ENCODE results near the gene NCOR2. TPM values are rescaled to one million over a fixed set of nuclear protein-coding genes. Genes with fewer than 3 reads are reported as not detected.

Gene NCOR2
- total and polyA plus RNA-seq, 2 of the 8 experiments (the other 6 are each of a cell fraction or from before 2014, with no cell fraction given): 14.8 to 275 TPM

GRCh38 chr12:124592481-124593160, 25.2 kb upstream of the NCOR2 start:
- no peak overlapping the region for H2BK20ac ChIP-seq (ENCODE audit: low read length)
- no peak overlapping the region for H3K4me2 ChIP-seq (ENCODE audit: insufficient read depth in 1 of 2, low read depth in 2 of 2, low read length in 2 of 2)
- no peak overlapping the region for H3K4me3 ChIP-seq (ENCODE audit: extremely low read depth in 1 of 4, insufficient read depth in 2 of 4, low read depth in 3 of 4, low read length in 4 of 4)
- FAIRE-seq (no peak), DNase-seq (ENCODE audit: low read depth in 1 of 2, low spot score in 2 of 2) (no peak)
- H2BK12ac ChIP-seq (ENCODE audit: low read depth, low read length): no peak overlapping the region
- H3K18ac ChIP-seq (ENCODE audit: extremely low read depth, low read length): no peak overlapping the region
- no peak overlapping the region for H4K91ac ChIP-seq (replicated peaks; ENCODE audit: insufficient read length, low read length)
- no peak overlapping the region for H4K8ac ChIP-seq (ENCODE audit: extremely low read depth, insufficient read depth, low read length)
- H2AK5ac ChIP-seq (ENCODE audit: low read depth, low read length): no peak overlapping the region
- WGBS, 2 experiments (ENCODE audit: extremely low coverage in 1 of 2, insufficient coverage in 1 of 2, insufficient read length in 1 of 2, insufficient replicate concordance in 2 of 2, low coverage in 1 of 2, low lambda C conversion rate in 2 of 2, missing lambda C conversion rate in 1 of 2): 77% methylated on average over 21 of the region's 21 CpGs; no CpG with 5 or more reads in 1 of the 2 experiments
- no peak overlapping the region for H2BK15ac ChIP-seq (ENCODE audit: low read length)
- H3K23me2 ChIP-seq (ENCODE audit: low read depth, low read length): no peaks in the 10 kb centered on the region
- H3K79me1 ChIP-seq (ENCODE audit: low read depth, low read length): no peaks in the 10 kb centered on the region
- no peak overlapping the region for H2AFZ ChIP-seq (ENCODE audit: low read length)
- no peak overlapping the region for H3K4ac ChIP-seq (replicated peaks; ENCODE audit: insufficient read length, low read depth, low read length)
- no peaks in the 10 kb centered on the region for H3K36me3 ChIP-seq (ENCODE audit: control insufficient read depth in 2 of 4, insufficient read depth in 4 of 4, low read length in 3 of 4)
- no peak overlapping the region for H2BK5ac ChIP-seq (ENCODE audit: low read depth, low read length)
- no peak overlapping the region for H3K9ac ChIP-seq (replicated peaks in 1 of 4; ENCODE audit: extremely low read depth in 1 of 4, low read depth in 3 of 4, low read length in 3 of 4)
- no peak overlapping the region for H2BK120ac ChIP-seq (replicated peaks; ENCODE audit: low read depth, low read length)
- H4K20me1 ChIP-seq (replicated peaks in 1 of 2; ENCODE audit: control insufficient read depth in 1 of 2, insufficient read depth in 2 of 2, low read length in 2 of 2): no peaks in the 10 kb centered on the region
- H3K23ac ChIP-seq (ENCODE audit: insufficient read length): no peak overlapping the region
- H3K79me2 ChIP-seq (ENCODE audit: control insufficient read depth in 1 of 2, insufficient read depth in 2 of 2, low read length in 2 of 2): no peaks in the 10 kb centered on the region
- CTCF ChIA-PET (ENCODE audit: partially characterized antibody): interaction anchor here (0.7 to 3.2 kb wide), 6 partner anchors 11 to 178 kb away, joined by 3 to 14 read pairs (median 3); no protein-coding TSS in a partner anchor
- no peak overlapping the region for H3K14ac ChIP-seq (ENCODE audit: insufficient read length)
- no peak overlapping the region for H4K5ac ChIP-seq (ENCODE audit: insufficient read length, low read depth, low read length)
- no peak overlapping the region for H3K56ac ChIP-seq (replicated peaks; ENCODE audit: insufficient read length, low read depth, low read length)
- POLR2A ChIA-PET (ENCODE audit: partially characterized antibody): interaction anchor here (0.6 to 1.0 kb wide), 4 partner anchors 21 to 168 kb away, joined by 3 read pairs; no protein-coding TSS in a partner anchor
- H3K27ac ChIP-seq (ENCODE audit: low read depth, low read length): no peak overlapping the region
- H3K9me3 ChIP-seq (ENCODE audit: insufficient read depth in 2 of 2, low read depth in 1 of 2, low read length in 1 of 2): peaks cover 0 to 6% of the 10 kb centered on the region in 2 experiments; a peak in 2 of 4 replicates
- peaks cover 0 to 3% (median 0%) of the 10 kb centered on the region in 4 experiments; a peak in 2 of 7 replicates for H3K4me1 ChIP-seq (replicated peaks in 1 of 4; ENCODE audit: control insufficient read depth in 3 of 4, insufficient read depth in 4 of 4, low read length in 3 of 4)
- 0 out of 7 replicates have a peak, but pooled peaks cover 0 to 2% (median 0%) of the 10 kb centered on the region in 4 experiments for H3K27me3 ChIP-seq (replicated peaks in 1 of 4; ENCODE audit: control insufficient read depth in 3 of 4, extremely low read depth in 1 of 4, insufficient read depth in 3 of 4, low read length in 3 of 4)
- no peak for TF ChIP-seq POU5F1 (IDR thresholded peaks at IDR 0.05; ENCODE audit: low read depth, low read length)

All from H1 (cell line).